Activated naive CD4-positive, alpha-beta T cell treated with anti-CD3 and anti-CD28 coated beads, Interleukin-2, amount 10 ng/mL, durations not matched to agents 7 days and 5 days (primary cell): ENCODE data around the gene CEACAM4.
A peak's percentile ranks its signal among the peaks of the same experiment; 100 is the strongest.

Source experiments
- CTCF ChIA-PET: fragments of 350-600 bp; sonication (Branson Sonifier 250); formaldehyde crosslinking; loops from one replicate; lab custom pipeline; 2021; ENCODE audit warnings: antibody characterized with exemption; lab: Charles Lee
- DNase-seq: peaks from one replicate; pipeline ENCODE4 v3.0.0-alpha.2; 2020
- H3K27ac Mint-ChIP-seq: one replicate; pipeline ENCODE4 v1.8.0; 2021; ENCODE audit warnings: mild to moderate bottlenecking, moderate library complexity, mixed read lengths
- H3K27me3 Mint-ChIP-seq: one replicate; pipeline ENCODE4 v1.8.0; 2021; ENCODE audit warnings: mild to moderate bottlenecking, mixed read lengths
- H3K36me3 Mint-ChIP-seq: one replicate; pipeline ENCODE4 v1.8.0; 2021; ENCODE audit warnings: mixed read lengths
- H3K4me1 Mint-ChIP-seq: one replicate; pipeline ENCODE4 v1.8.0; 2021; ENCODE audit warnings: mixed read lengths
- H3K4me3 Mint-ChIP-seq: one replicate; pipeline ENCODE4 v1.8.0; 2021; ENCODE audit warnings: mild to moderate bottlenecking, moderate library complexity, mixed read lengths
- H3K9me3 Mint-ChIP-seq: one replicate; pipeline ENCODE4 v1.8.0; 2021; ENCODE audit warnings: mixed read lengths

Gene CEACAM4

DNA sequence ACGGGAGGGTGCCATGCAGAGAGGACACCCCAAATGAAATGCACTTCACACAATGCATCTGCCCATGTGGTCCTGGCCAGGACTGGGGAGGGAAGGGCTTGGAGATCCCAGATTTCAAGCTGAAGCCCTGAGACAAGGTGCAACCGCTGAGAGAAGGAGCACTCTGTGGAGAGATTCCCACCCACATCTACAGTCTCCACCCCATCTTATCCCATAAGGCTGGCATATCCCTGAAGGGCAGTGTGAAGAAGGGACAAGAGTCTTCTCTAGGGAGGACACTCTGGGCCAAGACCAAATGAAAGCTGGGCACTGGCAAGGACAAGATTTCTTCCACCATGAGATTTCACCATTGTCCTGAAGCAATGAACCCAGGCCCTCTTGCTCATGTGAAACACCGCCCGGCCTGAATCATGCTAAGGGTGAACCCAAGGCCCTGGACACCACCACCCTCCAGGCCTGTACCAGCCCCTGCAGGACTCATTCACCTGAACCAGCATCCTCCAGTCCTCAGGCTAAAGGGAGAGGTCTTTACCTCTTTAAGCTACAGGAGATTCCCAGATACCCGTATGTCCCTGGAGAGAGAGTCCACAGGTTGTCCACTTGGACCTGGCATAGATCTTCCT is 20.5 kb downstream of the CEACAM4 start:
- H3K27ac Mint-ChIP-seq: no peak overlapping the region
- H3K27me3 Mint-ChIP-seq: peaks cover 54% of the 10 kb centered on the region
- no peaks in the 10 kb centered on the region for H3K36me3 Mint-ChIP-seq
- DNase-seq: no peak
- no peak overlapping the region for H3K4me3 Mint-ChIP-seq
- H3K9me3 Mint-ChIP-seq: no peaks in the 10 kb centered on the region
- H3K4me1 Mint-ChIP-seq: no peaks in the 10 kb centered on the region
- CTCF ChIA-PET: no interaction called here

DNA sequence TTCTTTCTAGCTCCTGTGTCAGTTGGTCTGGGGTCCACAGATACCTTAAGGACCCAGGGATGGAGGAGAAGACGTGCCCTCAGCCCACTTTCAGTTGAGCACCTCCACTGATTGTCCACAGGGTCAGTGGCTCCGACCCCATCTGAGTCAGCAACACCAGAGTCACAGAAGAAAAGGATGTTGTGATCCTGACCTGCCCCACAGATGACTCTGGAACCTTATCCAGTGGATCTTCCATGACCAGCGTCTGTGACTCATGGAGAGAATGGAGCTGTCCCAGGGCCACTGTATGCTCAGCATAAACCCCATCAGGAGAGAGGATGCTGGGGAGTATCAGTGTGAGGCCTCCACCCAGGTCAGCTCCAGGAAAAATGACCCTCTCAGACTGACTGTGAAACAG is 22.0 kb downstream of the CEACAM4 start:
- Mint-ChIP-seq H3K36me3 (no peaks in the 10 kb centered on the region), H3K4me3 (no peak overlapping the region), H3K27me3 (peaks cover 53% of the 10 kb centered on the region), H3K9me3 (no peaks in the 10 kb centered on the region), H3K4me1 (no peaks in the 10 kb centered on the region), H3K27ac (no peak overlapping the region)
- DNase-seq: no peak
- CTCF ChIA-PET: no interaction called here

DNA sequence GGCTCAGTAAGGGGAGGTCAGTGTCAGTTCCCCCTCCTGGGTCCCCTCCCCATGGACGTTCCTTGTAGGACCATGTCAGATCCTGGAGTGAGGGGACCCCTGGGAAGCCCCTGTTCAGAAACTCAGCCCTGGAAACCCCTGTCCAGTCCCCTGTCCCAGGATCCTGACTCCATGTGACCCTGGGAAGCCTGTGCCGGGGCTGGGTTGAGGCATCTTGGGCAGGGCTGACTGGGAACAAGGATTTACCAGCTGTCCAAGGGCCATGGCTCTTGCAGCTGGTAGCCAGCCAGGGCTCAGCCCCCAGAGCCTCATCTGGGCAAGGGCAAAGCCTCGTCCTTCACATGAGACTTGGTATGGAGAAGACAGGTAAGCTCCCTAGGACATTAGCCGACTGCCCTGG is 25.1 kb downstream of the CEACAM4 start:
- no peak overlapping the region for H3K4me3 Mint-ChIP-seq
- H3K4me1 Mint-ChIP-seq: peaks cover 2% of the 10 kb centered on the region
- DNase-seq: no peak
- no peak overlapping the region for H3K27ac Mint-ChIP-seq
- CTCF ChIA-PET: no interaction called here
- no peaks in the 10 kb centered on the region for H3K9me3 Mint-ChIP-seq
- no peaks in the 10 kb centered on the region for H3K36me3 Mint-ChIP-seq
- H3K27me3 Mint-ChIP-seq: peaks cover 51% of the 10 kb centered on the region

DNA sequence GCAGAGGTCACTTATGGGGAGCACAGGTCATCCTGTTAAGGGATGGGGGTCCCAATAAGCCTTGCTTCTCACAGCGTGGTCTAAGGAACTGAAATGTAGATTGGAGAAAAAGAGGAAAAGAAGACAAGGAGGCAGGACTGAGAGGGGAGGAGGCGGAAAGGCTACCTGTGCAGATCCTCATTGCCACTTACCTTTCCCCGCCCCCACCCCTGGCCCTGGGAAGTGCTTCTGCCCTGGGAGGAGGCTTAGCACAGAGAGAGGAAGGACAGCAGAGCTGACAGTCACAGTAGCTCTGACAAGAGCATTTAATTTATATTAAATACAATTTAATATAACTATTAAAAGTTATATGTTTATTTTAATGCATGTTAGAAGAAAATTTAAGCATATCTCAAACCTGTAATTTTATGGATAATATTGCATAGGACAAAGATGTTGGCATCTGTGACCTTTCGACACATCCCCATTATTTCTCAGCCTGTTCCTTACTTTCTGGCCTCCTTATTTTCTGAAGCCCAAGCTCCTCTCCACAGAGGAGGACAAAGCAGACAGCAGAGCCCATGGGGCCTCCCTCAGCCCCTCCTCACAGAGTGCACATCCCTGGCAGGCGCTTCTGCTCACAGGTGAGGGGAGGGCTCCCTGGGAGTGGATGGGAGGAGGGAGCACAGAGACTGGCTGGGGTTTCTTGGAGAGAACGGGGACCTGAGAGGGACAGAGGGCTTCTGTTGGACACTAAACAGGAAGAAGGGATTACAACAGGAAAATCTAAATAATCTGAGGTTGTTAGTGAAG is 27.5 kb downstream of the CEACAM4 start:
- no peak overlapping the region for H3K27ac Mint-ChIP-seq
- no peaks in the 10 kb centered on the region for H3K9me3 Mint-ChIP-seq
- CTCF ChIA-PET: interaction anchor here (1.1 to 8.6 kb wide), 2 partner anchors 29 to 150 kb away, joined by 4 to 85 read pairs; no protein-coding TSS in a partner anchor
- H3K36me3 Mint-ChIP-seq: no peaks in the 10 kb centered on the region
- peaks cover 11% of the 10 kb centered on the region for H3K4me1 Mint-ChIP-seq
- peaks cover 55% of the 10 kb centered on the region for H3K27me3 Mint-ChIP-seq
- H3K4me3 Mint-ChIP-seq: no peak overlapping the region
- no peak for DNase-seq

DNA sequence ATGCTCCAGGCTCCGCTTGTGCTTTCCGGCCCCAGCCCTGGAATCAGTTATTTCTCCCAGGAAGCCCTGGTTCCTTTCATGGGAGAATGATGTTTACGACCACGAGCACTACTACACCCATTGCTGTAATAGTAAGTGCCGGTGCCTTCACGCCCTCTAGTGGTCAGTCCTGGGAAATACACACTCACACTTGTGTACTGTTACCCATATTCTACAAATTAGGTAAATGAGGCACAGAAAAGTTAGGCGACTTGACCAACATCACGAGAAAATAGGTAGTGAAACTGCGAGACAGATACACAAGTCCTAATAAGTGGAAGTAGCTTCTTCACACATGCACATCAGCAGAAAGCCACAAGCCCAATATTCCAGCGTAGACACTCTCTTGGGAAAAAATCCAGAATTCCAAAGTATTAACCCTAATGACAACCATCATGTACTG is 29.3 kb downstream of the CEACAM4 start:
- Mint-ChIP-seq H3K36me3 (no peaks in the 10 kb centered on the region), H3K4me3 (no peak overlapping the region), H3K27ac (no peak overlapping the region)

DNA sequence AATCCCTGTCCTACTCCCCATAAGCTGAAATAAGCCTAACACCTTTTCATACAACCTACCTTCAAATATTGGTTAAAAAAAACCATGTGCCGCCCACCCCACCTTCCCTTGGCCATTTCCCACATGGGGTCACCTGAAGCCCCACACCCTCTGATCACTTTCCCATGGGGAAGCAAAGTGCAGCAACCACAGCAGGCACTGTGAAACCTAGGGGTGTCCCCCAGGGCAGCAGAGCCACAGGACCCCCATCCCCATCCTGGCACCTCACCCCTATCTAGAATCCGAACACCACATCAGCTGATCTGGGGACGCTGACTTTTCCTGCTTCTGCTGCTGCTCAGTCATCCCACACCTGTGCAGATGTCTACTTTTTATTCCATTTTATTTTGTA is 31.0 kb downstream of the CEACAM4 start:
- Mint-ChIP-seq H3K27me3 (peaks cover 46% of the 10 kb centered on the region), H3K9me3 (no peaks in the 10 kb centered on the region), H3K4me3 (no peak overlapping the region), H3K27ac (no peak overlapping the region), H3K4me1 (peaks cover 12% of the 10 kb centered on the region), H3K36me3 (no peaks in the 10 kb centered on the region)
- no peak for DNase-seq
- CTCF ChIA-PET: interaction anchor here (0.8 to 8.6 kb wide), 8 partner anchors 18 to 164 kb away, joined by 3 to 85 read pairs (median 6); partner anchors contain the start of gene CEACAM21

More for the DNA sequence above, 29.3 kb downstream of the CEACAM4 start:
- peak; percentile 86 for DNase-seq
- Mint-ChIP-seq H3K27me3 (peaks cover 47% of the 10 kb centered on the region), H3K4me1 (peaks cover 12% of the 10 kb centered on the region), H3K9me3 (no peaks in the 10 kb centered on the region)
- CTCF ChIA-PET: interaction anchor here (0.7 to 8.6 kb wide), 19 partner anchors 10 to 394 kb away, joined by 3 to 85 read pairs (median 4); partner anchors contain the start of genes CEACAM21 and ERICH4

DNA sequence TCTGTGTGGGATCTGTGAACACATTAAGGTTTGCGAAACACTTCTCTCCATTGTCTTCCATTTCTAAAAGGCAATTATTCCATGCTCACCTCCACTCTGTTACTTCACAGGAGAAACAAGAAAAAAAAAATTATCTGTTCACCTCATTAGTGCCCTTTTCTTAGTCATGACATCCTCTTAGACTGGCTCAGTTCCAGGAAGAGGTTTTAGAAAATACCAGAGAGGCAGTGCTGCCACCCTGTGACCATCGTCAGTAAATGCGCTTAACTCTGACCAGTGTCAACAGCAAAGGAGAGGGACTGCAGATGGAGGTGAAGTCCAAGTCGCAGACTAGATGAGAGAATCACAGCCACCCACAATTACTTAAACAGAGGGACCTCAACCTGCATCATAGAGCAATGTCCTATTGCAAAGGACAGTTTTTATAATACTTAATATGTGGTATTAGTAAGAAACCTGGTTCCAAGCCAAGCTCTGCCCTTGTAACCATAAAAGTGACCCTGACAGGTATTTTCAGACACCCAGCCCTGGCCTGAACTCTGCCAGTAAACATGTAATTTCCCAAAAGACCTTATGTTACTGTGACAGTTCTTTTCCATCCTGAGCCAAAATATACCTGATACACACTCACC is 31.5 kb downstream of the CEACAM4 start:
- Mint-ChIP-seq H3K27me3 (peaks cover 41% of the 10 kb centered on the region), H3K4me3 (no peak overlapping the region), H3K27ac (no peak overlapping the region), H3K36me3 (no peaks in the 10 kb centered on the region), H3K9me3 (no peaks in the 10 kb centered on the region), H3K4me1 (peaks cover 12% of the 10 kb centered on the region)
- peak; percentile 83 for DNase-seq
- CTCF ChIA-PET: interaction anchor here (0.8 to 8.6 kb wide), 8 partner anchors 17 to 164 kb away, joined by 3 to 85 read pairs (median 4); partner anchors contain the start of gene CEACAM21

DNA sequence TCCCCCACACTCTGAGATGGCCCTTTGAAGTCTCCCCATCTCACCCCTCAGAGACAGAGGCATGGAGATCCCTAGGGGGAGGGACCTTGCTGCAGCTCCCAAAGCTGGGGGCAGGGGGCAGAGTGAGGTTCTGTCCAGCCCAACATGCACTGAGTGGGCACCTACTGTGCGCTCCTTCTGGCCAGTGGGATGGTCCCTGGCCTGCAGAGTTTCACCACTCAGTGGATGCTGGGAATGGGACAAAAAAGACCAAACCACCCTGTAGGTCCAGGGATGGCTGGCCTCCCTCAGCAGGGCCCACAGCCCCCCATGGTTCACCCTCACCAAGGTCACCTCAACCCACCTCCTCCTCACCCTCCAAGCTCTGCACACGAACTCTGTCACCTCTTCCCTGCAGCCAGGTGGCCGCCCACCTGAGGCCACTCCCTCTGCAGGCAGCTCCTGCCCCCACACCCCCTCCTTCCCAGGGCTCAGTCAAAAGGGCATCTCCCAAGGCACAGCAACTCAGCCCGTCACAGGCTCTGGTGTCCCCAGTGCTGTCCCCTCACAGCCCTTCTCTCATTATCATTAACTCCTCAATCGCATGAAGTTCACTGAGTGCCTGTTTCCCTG is 34.8 kb downstream of the CEACAM4 start:
- H3K4me1 Mint-ChIP-seq: peaks cover 9% of the 10 kb centered on the region
- CTCF ChIA-PET: interaction anchor here (3.7 to 8.6 kb wide), 2 partner anchors 28 to 143 kb away, joined by 16 to 85 read pairs; no protein-coding TSS in a partner anchor
- DNase-seq: no peak
- no peak overlapping the region for H3K27ac Mint-ChIP-seq
- H3K4me3 Mint-ChIP-seq: no peak overlapping the region
- H3K9me3 Mint-ChIP-seq: no peaks in the 10 kb centered on the region
- peaks cover 33% of the 10 kb centered on the region for H3K27me3 Mint-ChIP-seq
- peaks cover 6% of the 10 kb centered on the region for H3K36me3 Mint-ChIP-seq

DNA sequence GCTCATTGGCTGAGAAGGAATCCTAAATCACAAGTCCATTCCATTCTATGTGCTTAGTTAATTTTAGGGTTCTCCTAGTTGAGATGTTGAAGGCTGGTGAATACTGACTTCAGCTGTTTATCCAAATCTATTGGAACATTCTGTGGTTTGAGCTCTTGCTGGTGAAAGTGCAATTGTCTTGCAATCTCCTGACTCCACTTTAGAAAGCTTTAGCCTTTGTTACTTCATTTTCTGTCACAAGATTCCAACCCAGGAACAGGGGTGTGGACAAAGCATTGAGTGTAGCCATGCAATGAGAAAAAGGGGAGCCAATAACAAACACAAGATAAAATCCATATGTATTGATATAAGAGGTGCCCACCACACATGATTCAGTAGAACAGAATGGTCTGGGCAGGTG is 35.9 kb downstream of the CEACAM4 start:
- peaks cover 24% of the 10 kb centered on the region for H3K27me3 Mint-ChIP-seq
- H3K9me3 Mint-ChIP-seq: no peaks in the 10 kb centered on the region
- no peak overlapping the region for H3K27ac Mint-ChIP-seq
- H3K4me1 Mint-ChIP-seq: peaks cover 9% of the 10 kb centered on the region
- peaks cover 12% of the 10 kb centered on the region for H3K36me3 Mint-ChIP-seq
- H3K4me3 Mint-ChIP-seq: no peak overlapping the region
- CTCF ChIA-PET: interaction anchor here (0.9 to 1.5 kb wide), 4 partner anchors 13 to 142 kb away, joined by 3 to 9 read pairs (median 3); no protein-coding TSS in a partner anchor
- DNase-seq: no peak

DNA sequence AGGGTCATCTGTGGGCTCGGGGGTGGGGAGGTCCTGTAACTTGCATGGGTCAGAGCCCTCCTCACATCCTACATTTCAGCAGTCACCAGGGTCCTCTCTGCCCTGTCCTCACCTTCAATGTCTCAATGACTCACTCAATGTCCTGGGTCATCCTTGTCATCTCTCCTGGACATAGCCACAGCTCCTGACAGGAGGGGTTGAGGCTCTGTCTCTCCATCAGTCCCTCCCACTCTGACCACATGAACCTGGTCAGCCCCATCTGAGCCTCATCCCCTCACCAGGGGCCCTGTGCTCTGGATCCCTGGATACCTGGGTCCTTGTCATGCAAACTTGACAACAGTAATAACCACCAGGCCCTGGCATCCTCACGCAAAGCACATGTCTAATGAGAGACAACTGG is 37.5 kb downstream of the CEACAM4 start:
- CTCF ChIA-PET: no interaction called here
- Mint-ChIP-seq H3K4me1 (peaks cover under 1% of the 10 kb centered on the region), H3K27ac (no peak overlapping the region), H3K36me3 (peaks cover 27% of the 10 kb centered on the region), H3K9me3 (no peaks in the 10 kb centered on the region), H3K4me3 (no peak overlapping the region), H3K27me3 (peaks cover 15% of the 10 kb centered on the region)
- no peak for DNase-seq

DNA sequence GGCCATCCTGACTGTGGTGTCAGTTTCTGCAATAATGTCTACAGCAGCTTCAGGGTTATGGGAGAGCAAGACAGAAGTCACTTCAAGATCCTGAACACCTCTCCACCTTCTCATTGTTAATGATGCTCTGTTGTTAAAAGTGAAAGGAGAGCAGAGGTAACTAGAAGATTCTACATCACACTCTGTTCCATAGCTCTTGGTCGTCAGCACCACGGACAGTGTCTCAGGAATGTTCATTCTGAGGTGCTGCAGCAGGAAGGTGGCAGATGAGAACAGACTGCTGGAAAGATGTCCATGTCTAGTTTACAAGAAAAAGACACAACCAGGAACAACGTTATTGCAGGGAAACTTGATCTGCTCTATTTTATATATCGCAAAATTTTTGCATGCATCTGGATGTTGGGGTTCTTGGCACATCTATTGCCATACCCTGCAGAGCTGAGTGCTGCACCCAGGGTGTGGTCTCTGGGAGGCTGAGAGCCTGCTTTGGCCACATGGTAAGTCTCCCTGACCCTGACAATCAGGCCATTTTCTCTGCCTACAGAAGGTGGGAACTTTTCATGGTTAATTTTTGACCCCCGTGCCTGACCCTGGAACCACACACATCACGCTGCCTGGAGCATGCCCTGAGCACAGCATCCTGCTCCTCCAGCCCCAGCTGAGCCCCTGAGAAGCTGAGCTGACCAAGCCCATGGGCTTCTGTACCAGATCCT is 38.2 kb downstream of the CEACAM4 start:
- Mint-ChIP-seq H3K9me3 (no peaks in the 10 kb centered on the region), H3K27ac (peak overlapping the region; percentile 77), H3K4me3 (no peak overlapping the region), H3K36me3 (peaks cover 33% of the 10 kb centered on the region), H3K4me1 (no peaks in the 10 kb centered on the region), H3K27me3 (peaks cover 15% of the 10 kb centered on the region)
- CTCF ChIA-PET: no interaction called here
- DNase-seq: peak; percentile 68

DNA sequence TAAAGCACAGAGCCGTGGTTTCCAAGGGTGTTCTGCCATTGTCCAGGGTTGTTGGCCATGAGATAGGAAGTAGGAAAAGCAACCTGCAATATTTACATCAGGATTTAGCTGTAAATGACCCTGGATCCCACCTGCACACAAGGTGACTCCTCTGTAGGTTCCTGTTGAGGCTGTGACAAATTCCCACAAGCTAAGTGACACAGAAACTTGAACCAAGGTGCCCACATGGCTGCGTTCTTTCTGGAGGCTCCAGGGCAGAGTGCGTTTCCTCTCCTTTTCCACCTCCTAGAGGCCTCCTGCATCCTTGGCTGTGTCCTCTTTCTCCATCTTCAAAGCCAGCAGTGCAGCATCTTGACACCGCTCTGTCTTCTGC is 39.0 kb downstream of the CEACAM4 start:
- Mint-ChIP-seq H3K4me3 (no peak overlapping the region), H3K4me1 (no peaks in the 10 kb centered on the region), H3K36me3 (peaks cover 41% of the 10 kb centered on the region), H3K27me3 (peaks cover 15% of the 10 kb centered on the region), H3K9me3 (peaks cover 5% of the 10 kb centered on the region), H3K27ac (no peak overlapping the region)
- CTCF ChIA-PET: interaction anchor here (0.9 kb wide), 1 partner anchor 9 kb away, joined by 5 read pairs; no protein-coding TSS in a partner anchor
- no peak for DNase-seq

DNA sequence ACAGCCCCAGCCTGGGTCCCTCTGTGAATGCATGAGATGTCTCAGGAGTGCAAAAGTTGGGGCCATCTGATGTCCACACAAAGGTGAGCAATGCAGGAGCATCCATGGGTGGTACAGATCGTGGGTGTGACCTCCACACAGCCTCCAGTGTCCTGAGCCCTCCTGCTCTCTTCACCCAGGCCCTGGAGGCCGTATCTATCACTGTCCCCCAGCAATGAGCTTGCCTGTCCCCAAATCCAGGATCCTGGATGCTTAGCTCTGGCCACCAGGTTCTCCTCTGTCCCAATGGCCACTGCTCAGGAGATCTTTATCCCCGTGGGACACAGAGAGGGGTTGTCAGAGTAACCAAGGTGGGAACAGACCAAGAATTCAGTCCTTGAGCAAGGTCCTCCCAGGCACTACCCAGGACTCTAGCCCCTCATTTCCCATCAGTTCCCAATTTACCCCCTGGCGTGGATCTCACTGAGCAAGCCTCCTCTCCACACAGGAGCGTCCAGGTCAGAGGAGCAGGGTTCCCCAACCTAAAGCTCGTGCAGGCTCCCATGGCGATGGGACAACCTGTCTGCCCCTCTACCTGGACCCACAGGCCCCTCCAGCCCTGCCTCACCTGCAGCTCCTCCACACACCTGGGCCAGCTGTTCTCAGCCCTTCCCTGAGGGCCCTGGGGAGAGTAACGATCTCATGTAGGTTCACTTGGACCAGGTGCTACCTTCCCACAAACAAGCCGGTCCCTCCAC is 39.6 kb downstream of the CEACAM4 start:
- peaks cover 47% of the 10 kb centered on the region for H3K36me3 Mint-ChIP-seq
- H3K27ac Mint-ChIP-seq: no peak overlapping the region
- CTCF ChIA-PET: interaction anchor here (0.9 kb wide), 1 partner anchor 10 kb away, joined by 5 read pairs; no protein-coding TSS in a partner anchor
- no peak for DNase-seq
- H3K27me3 Mint-ChIP-seq: peaks cover 11% of the 10 kb centered on the region
- no peak overlapping the region for H3K4me3 Mint-ChIP-seq
- no peaks in the 10 kb centered on the region for H3K4me1 Mint-ChIP-seq
- H3K9me3 Mint-ChIP-seq: peaks cover 9% of the 10 kb centered on the region
